Astrocyte of the cerebellum (primary cell): ENCODE results near the gene ASTN2.

Experiments used
- DNase-seq: peaks from one replicate; pipeline ENCODE4 v3.0.0-alpha.2; 2011; ENCODE audit warnings: low read depth
- H3K4me3 ChIP-seq: 2 replicates; pipeline ENCODE4 v1.5.1; 2011; ENCODE audit warnings: mild to moderate bottlenecking, low read depth, low read length, moderate library complexity
- CTCF ChIP-seq: IDR thresholded peaks from 2 replicates; pipeline ENCODE4 v1.5.1; 2012; ENCODE audit warnings: low read length, low read depth, moderate library complexity, mild to moderate bottlenecking; ENCODE audit errors: missing control alignments
- in situ Hi-C: cut with HindIII; loops from 2 replicates; pipeline ENCODE4 v1.10.0; 2017; ENCODE audit warnings: low sequenced_read_pairs

The ASTN2 gene

GRCh38 chr9:116468369-116468768 is 946.5 kb downstream of the ASTN2 start:
- TF ChIP-seq CTCF = no peak
- H3K4me3 ChIP-seq = no peak overlapping the region
- DNase-seq = no peak
- in situ Hi-C loops = no loop called here

- no peak for DNase-seq
- TF ChIP-seq CTCF = no peak
- in situ Hi-C loops = no loop called here
- no peak overlapping the region for H3K4me3 ChIP-seq
Measured at GRCh38 chr9:116467740-116468351, 947.0 kb downstream of the ASTN2 start.

- no peak for DNase-seq
- TF ChIP-seq CTCF = no peak
- no peak overlapping the region for H3K4me3 ChIP-seq
- in situ Hi-C loops = no loop called here
Measured at GRCh38 chr9:116466271-116467235, 948.3 kb downstream of the ASTN2 start.

GRCh38 chr9:116465576-116466270 is 949.1 kb downstream of the ASTN2 start:
- no peak overlapping the region for H3K4me3 ChIP-seq
- TF ChIP-seq CTCF = no peak
- in situ Hi-C loops = no loop called here
- DNase-seq = no peak

- no peak overlapping the region for H3K4me3 ChIP-seq
- DNase-seq = no peak
- no peak for TF ChIP-seq CTCF
- in situ Hi-C loops = no loop called here
Measured at GRCh38 chr9:116464987-116465571, 949.8 kb downstream of the ASTN2 start.

GRCh38 chr9:116464423-116464822 is 950.4 kb downstream of the ASTN2 start:
- no peak for TF ChIP-seq CTCF
- in situ Hi-C loops = no loop called here

More at GRCh38 chr9:116464423-116464822, 950.4 kb downstream of the ASTN2 start:
- DNase-seq = no peak
- no peak overlapping the region for H3K4me3 ChIP-seq
